ENCODE measurements around the gene C13orf46.

Gene C13orf46

DNA sequence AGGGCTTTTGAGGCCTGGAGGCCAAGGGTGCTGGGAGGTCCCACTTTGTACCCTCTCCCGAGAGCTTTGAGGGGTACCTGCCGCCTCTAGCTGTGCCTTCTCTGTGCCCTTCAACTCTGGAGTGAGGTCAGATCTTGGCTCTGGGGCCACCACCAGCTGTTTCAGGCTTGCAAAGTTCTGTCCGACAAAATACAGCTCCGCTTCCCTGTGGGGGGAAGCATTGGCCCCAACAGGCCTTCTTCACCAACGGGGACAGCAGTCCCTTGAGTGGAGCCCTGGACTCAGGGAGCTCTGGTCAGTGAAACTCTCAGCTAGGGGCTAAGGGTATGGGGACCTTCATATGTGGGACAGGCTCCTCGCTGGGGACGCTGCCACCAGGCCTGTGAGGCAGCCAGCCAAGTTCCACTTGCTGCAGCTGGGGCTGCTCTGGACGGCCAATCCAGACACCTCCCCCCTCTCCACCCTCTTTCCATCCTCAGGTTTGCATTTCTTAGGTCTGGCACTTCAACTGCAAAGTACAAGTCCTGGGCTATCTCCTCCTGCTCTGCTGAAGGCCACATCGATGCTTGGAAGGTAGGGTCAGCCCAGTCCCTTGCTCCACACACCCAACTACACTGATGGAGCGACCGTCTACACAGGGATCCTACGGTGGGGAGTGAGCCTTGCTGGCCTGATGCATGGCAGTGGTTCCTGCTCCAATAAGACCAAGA is 46.8 kb downstream of the C13orf46 start:
- Histone ChIP-seq H3K4me3 (replicated peaks; ENCODE audit: insufficient read depth, low read length) (no peak overlapping the region), H3K27me3 (ENCODE audit: insufficient read depth, poor library complexity, severe bottlenecking) (peaks cover 3% of the 10 kb centered on the region), H3K27ac (replicated peaks) (no peak overlapping the region)
- no peak for DNase-seq (ENCODE audit: low read depth in 1 of 2, low spot score in 1 of 2)
- TF ChIP-seq POLR2AphosphoS5 (IDR thresholded peaks at IDR 0.05; ENCODE audit: low read depth) (no peak), GABPA (IDR thresholded peaks at IDR 0.05; ENCODE audit: low read depth) (no peak), SPI1 (IDR thresholded peaks at IDR 0.05; ENCODE audit: borderline replicate concordance, low read depth) (no peak)
- TF ChIP-seq, protein P1, sequence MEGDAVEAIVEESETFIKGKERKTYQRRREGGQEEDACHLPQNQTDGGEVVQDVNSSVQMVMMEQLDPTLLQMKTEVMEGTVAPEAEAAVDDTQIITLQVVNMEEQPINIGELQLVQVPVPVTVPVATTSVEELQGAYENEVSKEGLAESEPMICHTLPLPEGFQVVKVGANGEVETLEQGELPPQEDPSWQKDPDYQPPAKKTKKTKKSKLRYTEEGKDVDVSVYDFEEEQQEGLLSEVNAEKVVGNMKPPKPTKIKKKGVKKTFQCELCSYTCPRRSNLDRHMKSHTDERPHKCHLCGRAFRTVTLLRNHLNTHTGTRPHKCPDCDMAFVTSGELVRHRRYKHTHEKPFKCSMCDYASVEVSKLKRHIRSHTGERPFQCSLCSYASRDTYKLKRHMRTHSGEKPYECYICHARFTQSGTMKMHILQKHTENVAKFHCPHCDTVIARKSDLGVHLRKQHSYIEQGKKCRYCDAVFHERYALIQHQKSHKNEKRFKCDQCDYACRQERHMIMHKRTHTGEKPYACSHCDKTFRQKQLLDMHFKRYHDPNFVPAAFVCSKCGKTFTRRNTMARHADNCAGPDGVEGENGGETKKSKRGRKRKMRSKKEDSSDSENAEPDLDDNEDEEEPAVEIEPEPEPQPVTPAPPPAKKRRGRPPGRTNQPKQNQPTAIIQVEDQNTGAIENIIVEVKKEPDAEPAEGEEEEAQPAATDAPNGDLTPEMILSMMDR (IDR thresholded peaks at IDR 0.05; ENCODE audit: insufficient read depth, low read length) = no peak
- TF ChIP-seq, protein P2, sequence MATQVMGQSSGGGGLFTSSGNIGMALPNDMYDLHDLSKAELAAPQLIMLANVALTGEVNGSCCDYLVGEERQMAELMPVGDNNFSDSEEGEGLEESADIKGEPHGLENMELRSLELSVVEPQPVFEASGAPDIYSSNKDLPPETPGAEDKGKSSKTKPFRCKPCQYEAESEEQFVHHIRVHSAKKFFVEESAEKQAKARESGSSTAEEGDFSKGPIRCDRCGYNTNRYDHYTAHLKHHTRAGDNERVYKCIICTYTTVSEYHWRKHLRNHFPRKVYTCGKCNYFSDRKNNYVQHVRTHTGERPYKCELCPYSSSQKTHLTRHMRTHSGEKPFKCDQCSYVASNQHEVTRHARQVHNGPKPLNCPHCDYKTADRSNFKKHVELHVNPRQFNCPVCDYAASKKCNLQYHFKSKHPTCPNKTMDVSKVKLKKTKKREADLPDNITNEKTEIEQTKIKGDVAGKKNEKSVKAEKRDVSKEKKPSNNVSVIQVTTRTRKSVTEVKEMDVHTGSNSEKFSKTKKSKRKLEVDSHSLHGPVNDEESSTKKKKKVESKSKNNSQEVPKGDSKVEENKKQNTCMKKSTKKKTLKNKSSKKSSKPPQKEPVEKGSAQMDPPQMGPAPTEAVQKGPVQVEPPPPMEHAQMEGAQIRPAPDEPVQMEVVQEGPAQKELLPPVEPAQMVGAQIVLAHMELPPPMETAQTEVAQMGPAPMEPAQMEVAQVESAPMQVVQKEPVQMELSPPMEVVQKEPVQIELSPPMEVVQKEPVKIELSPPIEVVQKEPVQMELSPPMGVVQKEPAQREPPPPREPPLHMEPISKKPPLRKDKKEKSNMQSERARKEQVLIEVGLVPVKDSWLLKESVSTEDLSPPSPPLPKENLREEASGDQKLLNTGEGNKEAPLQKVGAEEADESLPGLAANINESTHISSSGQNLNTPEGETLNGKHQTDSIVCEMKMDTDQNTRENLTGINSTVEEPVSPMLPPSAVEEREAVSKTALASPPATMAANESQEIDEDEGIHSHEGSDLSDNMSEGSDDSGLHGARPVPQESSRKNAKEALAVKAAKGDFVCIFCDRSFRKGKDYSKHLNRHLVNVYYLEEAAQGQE (IDR thresholded peaks at IDR 0.05; ENCODE audit: insufficient replicate concordance, low read depth) = no peak

DNA sequence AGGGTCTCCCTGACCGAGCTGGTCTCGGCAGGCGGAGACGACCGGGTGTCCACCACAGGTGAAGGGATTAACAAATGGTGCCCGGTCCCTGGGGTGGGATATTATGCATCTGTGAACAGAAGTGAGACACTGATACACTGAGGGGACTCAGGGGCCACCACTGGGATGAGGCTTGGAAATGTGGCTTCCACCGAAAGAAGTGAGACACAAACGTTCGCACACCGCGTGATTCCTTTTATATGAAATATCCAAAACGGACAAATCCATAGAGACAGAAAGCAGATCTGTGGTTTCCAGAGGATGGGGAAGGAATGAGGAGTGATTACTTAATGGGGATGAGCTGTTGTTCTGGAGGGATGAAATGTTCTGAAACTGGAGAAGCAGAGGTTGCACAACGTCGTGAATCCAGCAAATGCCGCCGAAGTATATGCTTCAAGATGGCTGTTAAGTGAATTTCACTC is 47.5 kb downstream of the C13orf46 start:
- TF ChIP-seq, protein P2 (IDR thresholded peaks at IDR 0.05; ENCODE audit: insufficient replicate concordance, low read depth) = no peak
- TF ChIP-seq POLR2AphosphoS5 (IDR thresholded peaks at IDR 0.05; ENCODE audit: low read depth) = no peak
- TF ChIP-seq GABPA (IDR thresholded peaks at IDR 0.05; ENCODE audit: low read depth) = no peak
- TF ChIP-seq, protein P1 (IDR thresholded peaks at IDR 0.05; ENCODE audit: insufficient read depth, low read length) = no peak
- no peak for TF ChIP-seq SPI1 (IDR thresholded peaks at IDR 0.05; ENCODE audit: borderline replicate concordance, low read depth)
- no peak for DNase-seq (ENCODE audit: low read depth in 1 of 2, low spot score in 1 of 2)
- Histone ChIP-seq H3K27ac (replicated peaks) (no peak overlapping the region), H3K4me3 (replicated peaks; ENCODE audit: insufficient read depth, low read length) (no peak overlapping the region), H3K27me3 (ENCODE audit: insufficient read depth, poor library complexity, severe bottlenecking) (peaks cover 3% of the 10 kb centered on the region)

DNA sequence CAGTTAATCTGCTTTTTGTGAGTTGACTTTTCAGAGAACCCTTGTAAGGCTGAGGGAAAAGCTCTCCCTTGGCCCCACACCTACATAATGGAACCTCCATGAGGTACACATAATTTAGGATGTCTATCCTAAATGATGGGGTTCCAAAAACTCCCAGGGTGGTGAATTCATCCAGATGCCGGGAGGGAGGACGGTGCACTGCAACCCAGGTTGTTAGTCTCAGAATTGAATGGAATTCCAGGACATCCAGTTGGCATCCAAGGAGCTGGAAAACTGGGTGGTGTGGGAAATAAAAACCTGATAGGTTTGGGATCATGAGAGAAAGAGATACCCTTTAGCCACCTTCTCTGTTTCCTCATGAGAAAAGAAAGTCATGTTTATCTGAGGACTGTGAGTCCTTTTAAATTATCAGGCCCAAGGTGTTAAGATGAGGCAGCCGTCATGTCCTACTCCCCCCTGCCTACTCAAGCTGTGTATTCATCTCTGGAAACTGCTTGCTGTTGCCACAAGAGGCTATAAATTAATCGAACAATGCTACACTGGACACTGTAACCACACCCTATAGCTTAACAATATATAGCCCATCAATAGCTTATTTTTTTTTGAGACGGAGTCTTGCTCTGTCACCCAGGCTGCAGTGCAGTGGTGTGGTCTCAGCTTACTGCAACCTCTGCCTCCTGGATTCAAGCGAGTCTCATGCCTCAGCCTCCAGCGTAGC is 49.5 kb downstream of the C13orf46 start:
- Histone ChIP-seq H3K27me3 (ENCODE audit: insufficient read depth, poor library complexity, severe bottlenecking) (peaks cover 3% of the 10 kb centered on the region), H3K27ac (replicated peaks) (no peak overlapping the region), H3K4me3 (replicated peaks; ENCODE audit: insufficient read depth, low read length) (no peak overlapping the region)
- TF ChIP-seq POLR2AphosphoS5 (IDR thresholded peaks at IDR 0.05; ENCODE audit: low read depth) (no peak), GABPA (IDR thresholded peaks at IDR 0.05; ENCODE audit: low read depth) (no peak)
- no peak for DNase-seq (ENCODE audit: low read depth in 1 of 2, low spot score in 1 of 2)

DNA sequence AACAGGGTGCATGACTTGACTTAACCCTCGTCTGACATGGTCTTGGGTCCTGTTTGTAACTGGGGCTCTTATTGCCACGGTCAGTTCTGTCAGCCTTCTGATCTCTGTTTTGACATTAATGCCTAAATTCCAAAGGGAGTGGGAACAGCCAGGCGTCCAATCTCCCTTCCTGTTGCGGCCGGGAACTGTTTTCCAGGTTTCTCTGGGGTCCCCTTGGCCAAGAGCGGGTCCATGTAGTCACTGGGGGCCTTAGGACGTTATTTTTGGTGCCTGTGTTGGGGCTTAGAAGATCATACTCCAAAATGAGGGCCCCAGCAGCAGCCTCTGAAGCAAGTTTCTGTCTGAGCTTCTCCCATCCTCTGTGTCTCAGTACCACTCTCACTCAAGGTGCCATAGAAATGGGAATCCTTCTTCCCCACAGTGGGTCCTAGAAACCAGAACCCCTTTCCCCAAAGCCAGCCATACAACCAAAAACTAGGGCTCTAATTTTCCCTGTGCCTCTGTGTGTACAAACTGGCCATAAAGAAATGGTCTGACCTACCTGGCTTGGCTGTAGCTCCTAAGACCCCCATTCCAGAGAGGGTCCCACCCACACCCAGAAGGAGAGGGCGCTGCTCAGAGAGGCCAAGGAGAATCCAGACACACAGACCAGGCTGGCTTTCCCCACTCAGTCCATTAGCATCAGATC is 50.4 kb downstream of the C13orf46 start:
- TF ChIP-seq, protein P1 (IDR thresholded peaks at IDR 0.05; ENCODE audit: insufficient read depth, low read length) = no peak
- TF ChIP-seq GABPA (IDR thresholded peaks at IDR 0.05; ENCODE audit: low read depth) = no peak
- TF ChIP-seq SPI1 (IDR thresholded peaks at IDR 0.05; ENCODE audit: borderline replicate concordance, low read depth) = no peak
- no peak for TF ChIP-seq POLR2AphosphoS5 (IDR thresholded peaks at IDR 0.05; ENCODE audit: low read depth)
- TF ChIP-seq, protein P2 (IDR thresholded peaks at IDR 0.05; ENCODE audit: insufficient replicate concordance, low read depth) = no peak
- Histone ChIP-seq H3K27ac (replicated peaks) (no peak overlapping the region), H3K27me3 (ENCODE audit: insufficient read depth, poor library complexity, severe bottlenecking) (peaks cover 3% of the 10 kb centered on the region), H3K4me3 (replicated peaks; ENCODE audit: insufficient read depth, low read length) (no peak overlapping the region)
- DNase-seq (ENCODE audit: low read depth in 1 of 2, low spot score in 1 of 2) = no peak

Measured in HL-60 (cell line).